GM23338 (cell line): Measurements from ENCODE around the gene ELMOD3. TPM values are rescaled to one million over a fixed set of nuclear protein-coding genes. Genes with fewer than 3 reads are reported as not detected.

Source experiments
- ATAC-seq: fragments of 200-7000 bp; cut with Tn5 transposase; 3 replicates; pipeline ENCODE4 v1.9.1; 2020
- DNase-seq: peaks from one replicate; pipeline ENCODE4 v3.0.0-alpha.2; 2015; ENCODE audit warnings: low spot score
- H2AFZ ChIP-seq: fragments of 200-600 bp; sonication (generic); 2 replicates; pipeline ENCODE4 v1.8.0; 2016; ENCODE audit warnings: antibody characterized with exemption, mild to moderate bottlenecking, moderate library complexity
- H3F3A ChIP-seq: fragments of 200-600 bp; sonication (generic); replicated peaks from 2 replicates; pipeline ENCODE4 v1.8.0; 2017; ENCODE audit warnings: antibody characterized with exemption, mixed run types, low read depth
- H3K27ac ChIP-seq: fragments of 200-600 bp; sonication (generic); 2 replicates; pipeline ENCODE4 v1.6.1; 2016; ENCODE audit warnings: low read depth
- H3K27me3 ChIP-seq: fragments of 200-600 bp; sonication (generic); 2 replicates; pipeline ENCODE4 v1.8.0; 2016; ENCODE audit warnings: mild to moderate bottlenecking, mixed run types, moderate library complexity; ENCODE audit not compliant: insufficient read depth
- H3K36me3 ChIP-seq: fragments of 200-600 bp; sonication (generic); 2 replicates; pipeline ENCODE4 v1.8.0; 2016; ENCODE audit warnings: mild to moderate bottlenecking; ENCODE audit not compliant: insufficient read depth
- H3K4me1 ChIP-seq: fragments of 200-600 bp; sonication (generic); 2 replicates; pipeline ENCODE4 v1.8.0; 2016; ENCODE audit warnings: mild to moderate bottlenecking, moderate library complexity; ENCODE audit not compliant: insufficient read depth
- H3K4me2 ChIP-seq: fragments of 200-600 bp; sonication (generic); 2 replicates; pipeline ENCODE4 v1.7.1; 2017; ENCODE audit warnings: mixed run types
- H3K4me3 ChIP-seq: fragments of 200-600 bp; sonication (generic); 2 replicates; pipeline ENCODE4 v1.6.1; 2016; ENCODE audit warnings: mixed run types
- H3K79me2 ChIP-seq: fragments of 200-600 bp; sonication (generic); replicated peaks from 2 replicates; pipeline ENCODE4 v1.8.0; 2017; ENCODE audit warnings: mild to moderate bottlenecking; ENCODE audit not compliant: insufficient read depth
- H3K9me2 ChIP-seq: fragments of 200-600 bp; sonication (generic); 2 replicates; pipeline ENCODE4 v1.8.0; 2017; ENCODE audit not compliant: insufficient read depth
- H4K20me1 ChIP-seq: fragments of 200-600 bp; sonication (generic); replicated peaks from 2 replicates; pipeline ENCODE4 v1.8.0; 2017; ENCODE audit warnings: mild to moderate bottlenecking; ENCODE audit not compliant: insufficient read depth
- H3K27ac Mint-ChIP-seq: 2 replicates; pipeline ENCODE4 v1.8.0; 2020; ENCODE audit warnings: inconsistent platforms, mild to moderate bottlenecking, moderate library complexity, mixed read lengths
- H3K27me3 Mint-ChIP-seq: 3 replicates; pipeline ENCODE4 v1.8.0; 2022; ENCODE audit warnings: low read depth, mild to moderate bottlenecking, moderate library complexity, mixed read lengths, inconsistent platforms; ENCODE audit not compliant: insufficient read depth, poor library complexity
- H3K36me3 Mint-ChIP-seq: 3 replicates; pipeline ENCODE4 v1.8.0; 2021; ENCODE audit warnings: low read depth, mild to moderate bottlenecking, inconsistent platforms, moderate library complexity, mixed read lengths
- H3K4me1 Mint-ChIP-seq: 3 replicates; pipeline ENCODE4 v1.8.0; 2020; ENCODE audit warnings: mild to moderate bottlenecking, inconsistent platforms, mixed read lengths
- H3K4me3 Mint-ChIP-seq: 3 replicates; pipeline ENCODE4 v1.8.0; 2021; ENCODE audit warnings: moderate library complexity, mild to moderate bottlenecking, inconsistent platforms, mixed read lengths
- H3K9me3 Mint-ChIP-seq: 3 replicates; pipeline ENCODE4 v1.8.0; 2020; ENCODE audit warnings: moderate library complexity, mild to moderate bottlenecking, inconsistent platforms, mixed read lengths
- CREB1 ChIP-seq: fragments of 250-450 bp; sonication (Bioruptor Pico); IDR thresholded peaks from 2 replicates; pipeline ENCODE4 v1.5.0; 2020; ENCODE audit warnings: low read depth, mild to moderate bottlenecking, moderate library complexity
- ETS1 ChIP-seq: IDR thresholded peaks from 2 replicates; pipeline ENCODE4 v1.6.1; 2016; ENCODE audit warnings: antibody characterized with exemption
- EZH2phosphoT487 ChIP-seq: fragments of 200-600 bp; sonication (generic); IDR thresholded peaks from one replicate; pipeline ENCODE4 v1.8.1; 2018; ENCODE audit warnings: antibody characterized with exemption; ENCODE audit not compliant: unreplicated experiment
- JUNB ChIP-seq: IDR thresholded peaks from one replicate; pipeline ENCODE4 v1.6.1; 2016; ENCODE audit warnings: antibody characterized with exemption; ENCODE audit not compliant: unreplicated experiment
- NANOG ChIP-seq: IDR thresholded peaks from 2 replicates; pipeline ENCODE4 v1.6.1; 2016; ENCODE audit warnings: antibody characterized with exemption, borderline replicate concordance
- ZNF114 ChIP-seq: fragments of 250-450 bp; sonication (Bioruptor Pico); IDR thresholded peaks from 2 replicates; pipeline ENCODE4 v1.5.0; 2020; ENCODE audit warnings: mild to moderate bottlenecking, moderate library complexity
- ZNF331 ChIP-seq: fragments of 250-450 bp; sonication (Bioruptor Pico); IDR thresholded peaks from 2 replicates; pipeline ENCODE4 v1.5.0; 2020; ENCODE audit warnings: low read depth, mild to moderate bottlenecking, moderate library complexity
- ZNF462 ChIP-seq: fragments of 250-450 bp; sonication (Bioruptor Pico); IDR thresholded peaks from 2 replicates; pipeline ENCODE4 v1.5.0; 2020; ENCODE audit warnings: mild to moderate bottlenecking, moderate library complexity
- polyA plus RNA-seq: library from polyadenylated mRNA; unstranded; fragments of >200 nt; fragmentation: Nextera tagmentation; extraction: Ambion mirVana; gene quantifications from 2 replicates; pipeline ENCODE4 v1.2.1, GENCODE V29; 2016
- total RNA-seq: library from RNA; depleted of rRNA; stranded (reverse); fragments of >200 nt; shearing (Covaris generic); gene quantifications from 2 replicates; pipeline ENCODE4 v1.2.3, GENCODE V29; 2014

The ELMOD3 gene
- total and polyA plus RNA-seq, 2 experiments from 2014 or later: 8.6 to 8.9 TPM

- H3K9me3 Mint-ChIP-seq: no peaks in the 10 kb centered on the region
- H3K27me3 Mint-ChIP-seq: peaks cover 24% of the 10 kb centered on the region
- peaks cover 52% of the 10 kb centered on the region for H3K4me1 Mint-ChIP-seq
- peaks cover 12% of the 10 kb centered on the region; the same call in 1 of the 2 replicates for H3F3A ChIP-seq
- H3K9me2 ChIP-seq: no peaks in the 10 kb centered on the region
- no peaks in the 10 kb centered on the region; the same call in 2 of the 3 replicates for H3K36me3 Mint-ChIP-seq
- H3K4me2 ChIP-seq: no peak overlapping the region
- no peak overlapping the region for H3K27ac Mint-ChIP-seq
- no peaks in the 10 kb centered on the region for H4K20me1 ChIP-seq
- H3K27ac ChIP-seq: no peak overlapping the region
- H3K4me1 ChIP-seq: peaks cover 54% of the 10 kb centered on the region
- ATAC-seq (no peak), DNase-seq (no peak)
- TF ChIP-seq JUNB (no peak), ZNF331 (no peak), NANOG (no peak), ETS1 (no peak), ZNF114 (CRISPR knock-in tag) (no peak), EZH2phosphoT487 (no peak), CREB1 (CRISPR knock-in tag) (no peak), ZNF462 (CRISPR knock-in tag) (no peak)
- H3K4me3 Mint-ChIP-seq: no peak overlapping the region; the same call in 2 of the 3 replicates
- no peaks in the 10 kb centered on the region for H3K79me2 ChIP-seq
- peaks cover 4% of the 10 kb centered on the region; the same call in 1 of the 2 replicates for H3K27me3 ChIP-seq
- no peaks in the 10 kb centered on the region for H3K36me3 ChIP-seq
- 0 out of 2 replicates have a peak overlapping the region, but pooled peaks have one; percentile 56 for H2AFZ ChIP-seq
- no peak overlapping the region for H3K4me3 ChIP-seq
Measured at GRCh38 chr2:85429924-85430289, 75.3 kb downstream of the ELMOD3 start.
